ENCODE data around the gene ADGRG1. TPM values are rescaled to one million over a fixed set of nuclear protein-coding genes. Genes with fewer than 3 reads are reported as not detected.

The ADGRG1 gene
- polyA plus RNA-seq, 3 donors: 35.8 to 51.4 (median 38.6) TPM

- 33 to 69% (median 42%) methylated on average over 22 of the region's 22 CpGs for WGBS, 3 donors
- H3K27ac ChIP-seq (ENCODE audit: low read depth, low read length): no peak overlapping the region
These were observed 1.3 kb downstream of the ADGRG1 start for GRCh38 chr16:57629516-57630406.

GRCh38 chr16:57630407-57630797, 2.0 kb downstream of the ADGRG1 start:
- 52 to 58% (median 54%) methylated on average over 10 of the region's 10 CpGs for WGBS, 3 donors
- no peak overlapping the region for H3K27ac ChIP-seq (ENCODE audit: low read depth, low read length)

GRCh38 chr16:57630931-57631845, 2.8 kb downstream of the ADGRG1 start:
- no peak overlapping the region for H3K27ac ChIP-seq (ENCODE audit: low read depth, low read length)
- 67 to 82% (median 74%) methylated on average over 16 to 21 of the region's 21 CpGs for WGBS, 3 donors

- H3K27ac ChIP-seq (ENCODE audit: low read depth, low read length): no peak overlapping the region
- WGBS, 3 donors: 44 to 68% (median 59%) methylated on average over 15 of the region's 15 CpGs
These were observed 4.1 kb downstream of the ADGRG1 start for GRCh38 chr16:57632568-57632967.

GRCh38 chr16:57633383-57634064, 5.1 kb downstream of the ADGRG1 start:
- no peak overlapping the region for H3K27ac ChIP-seq (ENCODE audit: low read depth, low read length)
- 86 to 89% (median 86%) methylated on average over 11 of the region's 11 CpGs for WGBS, 3 donors

- H3K27ac ChIP-seq (ENCODE audit: low read depth, low read length): no peak overlapping the region
- WGBS, 3 donors: 47 to 57% (median 52%) methylated on average over 4 of the region's 4 CpGs
These were observed 5.7 kb downstream of the ADGRG1 start for GRCh38 chr16:57634171-57634570.

GRCh38 chr16:57635266-57636097, 7.1 kb downstream of the ADGRG1 start:
- 44 to 71% (median 69%) methylated on average over 16 of the region's 16 CpGs for WGBS, 3 donors

GRCh38 chr16:57636184-57636583, 7.8 kb downstream of the ADGRG1 start:
- H3K27ac ChIP-seq (ENCODE audit: low read depth, low read length): no peak overlapping the region
- 65 to 82% (median 75%) methylated on average over 5 of the region's 5 CpGs for WGBS, 3 donors

More at GRCh38 chr16:57635266-57636097, 7.1 kb downstream of the ADGRG1 start:
- H3K27ac ChIP-seq (ENCODE audit: low read depth, low read length): no peak overlapping the region

GRCh38 chr16:57637020-57637419, 8.6 kb downstream of the ADGRG1 start:
- WGBS, 3 donors: 31 to 66% (median 32%) methylated on average over 8 of the region's 8 CpGs
- H3K27ac ChIP-seq (ENCODE audit: low read depth, low read length): no peak overlapping the region

- 20 to 54% (median 20%) methylated on average over 8 of the region's 8 CpGs for WGBS, 3 donors
- no peak overlapping the region for H3K27ac ChIP-seq (ENCODE audit: low read depth, low read length)
These were observed 9.0 kb downstream of the ADGRG1 start for GRCh38 chr16:57637424-57637823.

- no peak overlapping the region for H3K27ac ChIP-seq (ENCODE audit: low read depth, low read length)
- WGBS, 3 donors: 73 to 80% (median 75%) methylated on average over 6 of the region's 6 CpGs
These were observed 9.5 kb downstream of the ADGRG1 start for GRCh38 chr16:57637965-57638364.

GRCh38 chr16:57638381-57638780, 10.0 kb downstream of the ADGRG1 start:
- no peak overlapping the region for H3K27ac ChIP-seq (ENCODE audit: low read depth, low read length)
- WGBS, 3 donors: 79 to 94% (median 83%) methylated on average over 2 of the region's 2 CpGs

- 38 to 51% (median 46%) methylated on average over 22 to 23 of the region's 23 CpGs for WGBS, 3 donors
- no peak overlapping the region for H3K27ac ChIP-seq (ENCODE audit: low read depth, low read length)
These were observed 10.9 kb downstream of the ADGRG1 start for GRCh38 chr16:57639172-57639887.

- WGBS, 3 donors: 80 to 87% (median 87%) methylated on average over 9 of the region's 9 CpGs
These were observed 11.8 kb downstream of the ADGRG1 start for GRCh38 chr16:57640185-57640584.

GRCh38 chr16:57640612-57641011, 12.2 kb downstream of the ADGRG1 start:
- 39 to 57% (median 44%) methylated on average over 8 of the region's 8 CpGs for WGBS, 3 donors
- H3K27ac ChIP-seq (ENCODE audit: low read depth, low read length): no peak overlapping the region

More at GRCh38 chr16:57640185-57640584, 11.8 kb downstream of the ADGRG1 start:
- no peak overlapping the region for H3K27ac ChIP-seq (ENCODE audit: low read depth, low read length)

GRCh38 chr16:57642160-57643135, 14.0 kb downstream of the ADGRG1 start:
- 71 to 78% (median 75%) methylated on average over 11 of the region's 11 CpGs for WGBS, 3 donors
- H3K27ac ChIP-seq (ENCODE audit: low read depth, low read length): no peak overlapping the region

All from adipose tissue (tissue), 3 donors.